Activated T-helper 1 cell treated with anti-CD3 and anti-CD28 coated beads, Interleukin-12 subunit alpha, Interleukin-12 subunit beta, Interleukin-2, Interleukin-4 antibody, amounts not matched to agents 30 ng/mL and 10 ng/mL and 1 ng/mL, durations not matched to agents 14 hours and 24 hours and 36 hours (primary cell): ENCODE results near the gene PATL1. TPM values are rescaled to one million over a fixed set of nuclear protein-coding genes. Genes with fewer than 3 reads are reported as not detected.
A peak's percentile ranks its signal among the peaks of the same experiment; 100 is the strongest.
"Not testable (repeated sequence)": the region's sequence is repeated elsewhere in the genome, so short reads cannot be mapped to it uniquely, and the experiment has no call there.

ENCODE experiments used
- DNase-seq: peaks from one replicate; pipeline ENCODE4 v3.0.0; 2021; ENCODE audit warnings: low spot score
- H3K27ac Mint-ChIP-seq: one replicate; pipeline ENCODE4 v1.8.0; 2021; ENCODE audit warnings: mild to moderate bottlenecking, mixed read lengths
- H3K27me3 Mint-ChIP-seq: one replicate; pipeline ENCODE4 v1.8.0; 2022; ENCODE audit warnings: mild to moderate bottlenecking, moderate library complexity, mixed read lengths; ENCODE audit not compliant: insufficient read depth
- H3K36me3 Mint-ChIP-seq: one replicate; pipeline ENCODE4 v1.8.0; 2021; ENCODE audit warnings: low read depth, mixed read lengths
- H3K4me1 Mint-ChIP-seq: one replicate; pipeline ENCODE4 v1.8.0; 2021; ENCODE audit warnings: low read depth, mixed read lengths
- H3K4me3 Mint-ChIP-seq: one replicate; pipeline ENCODE4 v1.8.0; 2021; ENCODE audit warnings: mild to moderate bottlenecking, moderate library complexity, mixed read lengths
- H3K9me3 Mint-ChIP-seq: one replicate; pipeline ENCODE4 v1.8.0; 2021; ENCODE audit warnings: mixed read lengths
- intact Hi-C: fragments of 100-400 bp; cut with micrococcal nuclease; formaldehyde crosslinking; loops from one replicate; pipeline ENCODE4 v1.15.1; 2024
- total RNA-seq: library from RNA; stranded (reverse); gene quantifications from 2 replicates; pipeline ENCODE4 v1.2.3, GENCODE V29; 2022

PATL1 gene
- total RNA-seq, 1 donor from 2014 or later = 68.7 TPM

GRCh38 chr11:59626969-59627368 lies 41.9 kb downstream of the PATL1 start:
- H3K27ac Mint-ChIP-seq, H3K4me3 Mint-ChIP-seq, H3K27me3 Mint-ChIP-seq, intact Hi-C loops, H3K9me3 Mint-ChIP-seq, DNase-seq, H3K4me1 Mint-ChIP-seq: not testable (repeated sequence)
- peaks cover 11% of the 10 kb centered on the region for H3K36me3 Mint-ChIP-seq

- intact Hi-C loops = no loop called here
- Mint-ChIP-seq H3K9me3 (no peaks in the 10 kb centered on the region), H3K4me1 (no peaks in the 10 kb centered on the region), H3K36me3 (peaks cover 10% of the 10 kb centered on the region), H3K27ac (no peak overlapping the region), H3K27me3 (no peaks in the 10 kb centered on the region), H3K4me3 (no peak overlapping the region)
- DNase-seq = no peak
These were observed 43.1 kb downstream of the PATL1 start for GRCh38 chr11:59625703-59626102.

- Mint-ChIP-seq H3K4me3 (no peak overlapping the region), H3K9me3 (no peaks in the 10 kb centered on the region), H3K4me1 (peaks cover 20% of the 10 kb centered on the region), H3K36me3 (peaks cover 4% of the 10 kb centered on the region), H3K27ac (no peak overlapping the region), H3K27me3 (no peaks in the 10 kb centered on the region)
- DNase-seq = no peak
- intact Hi-C loops = loop anchor here (2.0 to 10.0 kb wide), 2 partner anchors 447 to 1953 kb away; partner anchors contain the start of gene ZDHHC5
These were observed 51.0 kb downstream of the PATL1 start for GRCh38 chr11:59617876-59618275.

- intact Hi-C loops = loop anchor here (1.0 to 10.0 kb wide), 9 partner anchors 53 to 1952 kb away; partner anchors contain the start of genes MRPL16, PATL1 and ZDHHC5
- no peaks in the 10 kb centered on the region for H3K27me3 Mint-ChIP-seq
- no peaks in the 10 kb centered on the region for H3K9me3 Mint-ChIP-seq
- peaks cover 34% of the 10 kb centered on the region for H3K4me1 Mint-ChIP-seq
- H3K36me3 Mint-ChIP-seq = peaks cover 14% of the 10 kb centered on the region
- peak overlapping the region; percentile 96 for H3K27ac Mint-ChIP-seq
- peak overlapping the region; percentile 80 for H3K4me3 Mint-ChIP-seq
- DNase-seq = no peak
These were observed 52.3 kb downstream of the PATL1 start for GRCh38 chr11:59616396-59616982.

- H3K4me1 Mint-ChIP-seq = peaks cover 37% of the 10 kb centered on the region
- peak within 1 kb of the TSS; percentile 96 for H3K27ac Mint-ChIP-seq
- H3K36me3 Mint-ChIP-seq = peaks cover 14% of the 10 kb centered on the region
- H3K27me3 Mint-ChIP-seq = no peaks in the 10 kb centered on the region
- DNase-seq = peak; percentile 96
- H3K9me3 Mint-ChIP-seq = no peaks in the 10 kb centered on the region
- peak within 1 kb of the TSS; percentile 98 for H3K4me3 Mint-ChIP-seq
- intact Hi-C loops = loop anchor here (1.0 to 10.0 kb wide), 9 partner anchors 53 to 1951 kb away; partner anchors contain the start of genes MRPL16, PATL1 and ZDHHC5
These were observed 53.0 kb downstream of the PATL1 start, which contains the start of gene OSBP for GRCh38 chr11:59615637-59616395. TSS of gene OSBP (minus strand) at chr11:59615774. CDS start at chr11:59615664, 110 bp downstream.

GRCh38 chr11:59615120-59615636 lies 53.7 kb downstream of the PATL1 start:
- H3K36me3 Mint-ChIP-seq = peaks cover 15% of the 10 kb centered on the region

GRCh38 chr11:59614277-59615119 lies 54.3 kb downstream of the PATL1 start:
- peaks cover 37% of the 10 kb centered on the region for H3K4me1 Mint-ChIP-seq
- peaks cover 19% of the 10 kb centered on the region for H3K36me3 Mint-ChIP-seq
- H3K4me3 Mint-ChIP-seq = peak overlapping the region; percentile 98
- intact Hi-C loops = loop anchor here (10.0 kb wide), 1 partner anchor 1950 kb away; the partner anchor contains the start of gene ZDHHC5
- no peaks in the 10 kb centered on the region for H3K9me3 Mint-ChIP-seq
- no peak for DNase-seq
- H3K27ac Mint-ChIP-seq = peak overlapping the region; percentile 90
- H3K27me3 Mint-ChIP-seq = no peaks in the 10 kb centered on the region

More at GRCh38 chr11:59615120-59615636, 53.7 kb downstream of the PATL1 start:
- peak overlapping the region; percentile 90 for H3K27ac Mint-ChIP-seq
- intact Hi-C loops = loop anchor here (10.0 kb wide), 1 partner anchor 1950 kb away; the partner anchor contains the start of gene ZDHHC5
- H3K4me1 Mint-ChIP-seq = peaks cover 37% of the 10 kb centered on the region
- H3K4me3 Mint-ChIP-seq = peak overlapping the region; percentile 98
- peak; percentile 41 for DNase-seq
- no peaks in the 10 kb centered on the region for H3K27me3 Mint-ChIP-seq
- H3K9me3 Mint-ChIP-seq = no peaks in the 10 kb centered on the region

- no peak for DNase-seq
- intact Hi-C loops = loop anchor here (10.0 kb wide), 1 partner anchor 1947 kb away; the partner anchor contains the start of gene ZDHHC5
- Mint-ChIP-seq H3K27me3 (no peaks in the 10 kb centered on the region), H3K4me3 (peak overlapping the region; percentile 98), H3K4me1 (peaks cover 37% of the 10 kb centered on the region), H3K27ac (peak overlapping the region; percentile 6), H3K9me3 (no peaks in the 10 kb centered on the region), H3K36me3 (peaks cover 41% of the 10 kb centered on the region)
These were observed 57.0 kb downstream of the PATL1 start for GRCh38 chr11:59611570-59612565.

GRCh38 chr11:59610289-59610688 lies 58.5 kb downstream of the PATL1 start:
- no peak for DNase-seq
- H3K27me3 Mint-ChIP-seq = no peaks in the 10 kb centered on the region
- no peak overlapping the region for H3K27ac Mint-ChIP-seq
- H3K9me3 Mint-ChIP-seq = no peaks in the 10 kb centered on the region
- intact Hi-C loops = loop anchor here (10.0 kb wide), 1 partner anchor 1945 kb away; the partner anchor contains the start of gene ZDHHC5
- no peak overlapping the region for H3K4me3 Mint-ChIP-seq
- H3K36me3 Mint-ChIP-seq = peaks cover 50% of the 10 kb centered on the region
- H3K4me1 Mint-ChIP-seq = peaks cover 43% of the 10 kb centered on the region

- Mint-ChIP-seq H3K4me3 (no peak overlapping the region), H3K27ac (no peak overlapping the region), H3K9me3 (no peaks in the 10 kb centered on the region), H3K4me1 (peaks cover 28% of the 10 kb centered on the region), H3K27me3 (no peaks in the 10 kb centered on the region), H3K36me3 (peaks cover 55% of the 10 kb centered on the region)
- intact Hi-C loops = no loop called here
- no peak for DNase-seq
These were observed 61.0 kb downstream of the PATL1 start for GRCh38 chr11:59607703-59608454.

- Mint-ChIP-seq H3K4me1 (peaks cover 11% of the 10 kb centered on the region), H3K27ac (no peak overlapping the region), H3K36me3 (peaks cover 49% of the 10 kb centered on the region), H3K27me3 (no peaks in the 10 kb centered on the region), H3K4me3 (no peak overlapping the region), H3K9me3 (no peaks in the 10 kb centered on the region)
- no peak for DNase-seq
- intact Hi-C loops = no loop called here
These were observed 66.4 kb downstream of the PATL1 start for GRCh38 chr11:59602432-59602831.
